Epithelial cell of prostate (primary cell): Measurements from ENCODE around the gene SLC45A3.
"Not testable (repeated sequence)": the region's sequence is repeated elsewhere in the genome, so short reads cannot be mapped to it uniquely, and the experiment has no call there.

Experiments used
- DNase-seq: peaks from one replicate; pipeline ENCODE4 v3.0.0-alpha.2; 2011; ENCODE audit warnings: low read depth, low spot score
- H3K27ac ChIP-seq: fragments of 450-650 bp; 2 replicates; pipeline ENCODE4 v1.5.1; 2017; ENCODE audit warnings: mild to moderate bottlenecking

The SLC45A3 gene, protein sequence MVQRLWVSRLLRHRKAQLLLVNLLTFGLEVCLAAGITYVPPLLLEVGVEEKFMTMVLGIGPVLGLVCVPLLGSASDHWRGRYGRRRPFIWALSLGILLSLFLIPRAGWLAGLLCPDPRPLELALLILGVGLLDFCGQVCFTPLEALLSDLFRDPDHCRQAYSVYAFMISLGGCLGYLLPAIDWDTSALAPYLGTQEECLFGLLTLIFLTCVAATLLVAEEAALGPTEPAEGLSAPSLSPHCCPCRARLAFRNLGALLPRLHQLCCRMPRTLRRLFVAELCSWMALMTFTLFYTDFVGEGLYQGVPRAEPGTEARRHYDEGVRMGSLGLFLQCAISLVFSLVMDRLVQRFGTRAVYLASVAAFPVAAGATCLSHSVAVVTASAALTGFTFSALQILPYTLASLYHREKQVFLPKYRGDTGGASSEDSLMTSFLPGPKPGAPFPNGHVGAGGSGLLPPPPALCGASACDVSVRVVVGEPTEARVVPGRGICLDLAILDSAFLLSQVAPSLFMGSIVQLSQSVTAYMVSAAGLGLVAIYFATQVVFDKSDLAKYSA

DNA sequence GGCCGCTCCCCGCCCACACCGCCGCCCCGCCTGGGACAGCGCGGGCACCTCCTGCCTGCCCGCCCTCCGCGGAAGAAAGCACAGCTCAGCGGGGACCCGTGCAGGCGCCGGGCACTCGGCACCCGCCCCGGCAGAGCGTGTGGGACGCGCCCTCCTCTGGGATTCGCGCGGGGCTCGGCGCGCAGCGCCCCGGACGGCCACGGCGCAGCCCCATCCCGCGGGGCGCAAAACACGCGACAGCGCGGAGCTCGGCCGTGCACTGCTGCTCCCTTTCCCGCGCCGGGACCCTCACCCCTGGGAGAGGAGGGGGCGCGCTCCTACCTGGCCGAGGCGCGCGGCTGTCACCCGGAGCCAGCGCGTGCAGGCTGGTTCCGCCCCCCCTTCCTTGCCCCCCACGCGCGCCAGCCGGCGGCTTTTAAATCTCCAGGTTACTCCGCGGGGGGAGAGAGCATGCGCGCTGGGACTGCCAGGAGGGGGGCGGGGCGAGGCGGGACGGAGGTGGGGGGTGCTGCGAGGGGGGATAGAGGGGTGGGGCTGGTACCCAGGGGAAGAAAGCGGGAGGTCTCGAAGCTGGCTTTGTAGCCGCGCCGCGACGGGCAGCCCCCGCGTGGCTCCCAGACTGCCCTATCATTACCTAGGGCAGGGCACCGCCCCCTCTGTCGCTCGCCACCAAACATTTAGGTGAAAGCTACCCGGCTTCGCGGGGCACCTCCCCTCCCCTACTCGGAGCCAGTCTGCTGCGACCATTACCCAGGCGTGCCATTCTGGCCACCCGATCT is at the start of gene SLC45A3:
SLC45A3 (minus strand) TSS at position 437 of the 779 bp plus-strand sequence. CDS start 15,853 bp downstream, outside the sequence.
- H3K27ac ChIP-seq: no peak within 1 kb of the TSS
- no peak for DNase-seq

DNA sequence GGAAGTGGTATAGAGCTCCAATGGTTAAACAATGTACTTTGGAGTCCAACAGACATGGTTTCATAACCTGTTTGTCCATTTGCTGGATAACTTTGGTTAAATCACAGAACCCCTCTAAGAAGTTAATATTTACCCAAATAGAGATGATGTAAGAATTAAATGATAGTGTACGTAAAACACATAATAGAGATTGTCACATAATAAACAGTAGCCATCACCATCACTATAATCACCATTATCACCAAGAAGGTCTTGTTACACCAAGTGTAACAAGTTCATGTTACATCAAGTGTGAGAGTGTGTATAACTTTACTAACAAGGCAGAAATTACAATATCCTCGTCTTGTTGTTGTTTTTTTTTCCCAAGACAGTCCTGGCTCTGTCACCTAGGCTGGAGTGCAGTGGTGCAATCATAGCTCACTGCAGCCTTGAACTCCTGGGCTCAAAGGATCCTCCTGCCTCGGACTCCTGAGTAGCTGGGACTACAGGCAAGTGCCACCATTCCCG is 46.4 kb upstream of the SLC45A3 start:
- DNase-seq: no peak
- no peak overlapping the region for H3K27ac ChIP-seq

DNA sequence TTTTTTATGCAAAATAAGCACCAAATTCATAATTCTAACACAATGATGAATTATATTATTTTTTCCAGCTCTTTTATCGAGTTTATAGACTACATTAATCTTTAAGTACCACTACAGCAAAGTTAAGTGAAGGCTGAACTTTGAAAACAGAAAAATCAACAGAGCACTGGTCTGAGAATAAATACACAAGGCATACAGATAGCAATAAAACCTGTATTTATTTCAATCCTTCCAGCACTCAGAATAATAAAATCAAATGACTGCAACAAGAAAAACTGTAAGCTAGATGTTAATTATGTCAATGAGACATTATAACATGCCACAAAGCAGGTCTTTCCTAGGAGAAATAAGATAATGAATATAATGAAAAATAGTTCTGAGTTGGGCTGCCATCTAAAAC is 45.2 kb upstream of the SLC45A3 start:
- no peak overlapping the region for H3K27ac ChIP-seq
- DNase-seq: no peak

DNA sequence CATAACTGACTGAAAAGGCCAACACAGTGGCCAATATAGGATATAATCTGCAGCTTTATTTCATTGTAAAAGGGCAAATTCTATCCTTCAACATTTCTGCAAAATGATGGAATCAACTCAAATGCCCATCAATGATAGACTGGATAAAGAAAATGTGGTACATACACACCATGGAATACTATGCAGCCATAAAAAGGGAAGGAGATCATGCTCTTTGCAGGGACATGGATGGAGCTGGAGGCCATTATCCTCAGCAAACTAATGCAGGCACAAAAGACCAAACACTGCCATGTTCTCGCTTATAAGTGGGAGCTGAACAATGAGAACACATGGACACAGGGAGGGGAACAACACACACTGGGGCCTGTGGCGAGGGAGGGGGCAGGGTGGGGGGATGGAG is 40.4 kb upstream of the SLC45A3 start:
- not testable (repeated sequence) for H3K27ac ChIP-seq, DNase-seq

DNA sequence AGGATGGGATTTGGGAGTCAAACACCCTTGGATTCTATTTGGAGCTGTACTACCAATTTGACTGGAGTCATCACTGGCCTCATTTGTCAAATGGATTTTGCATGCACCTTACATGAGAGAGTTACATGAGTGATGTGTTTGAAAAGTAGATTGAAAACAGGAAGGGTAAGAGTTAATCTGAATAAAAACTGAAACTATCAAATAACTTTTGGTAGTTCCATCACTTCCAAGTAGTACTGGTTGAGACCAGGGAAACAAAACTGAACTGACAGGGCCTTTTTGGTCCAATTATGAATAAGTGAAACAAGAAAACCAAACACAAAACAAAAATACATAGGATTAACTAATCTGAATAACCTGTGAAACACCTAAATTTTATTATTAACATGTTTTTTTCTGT is 39.5 kb upstream of the SLC45A3 start:
- DNase-seq: no peak

DNA sequence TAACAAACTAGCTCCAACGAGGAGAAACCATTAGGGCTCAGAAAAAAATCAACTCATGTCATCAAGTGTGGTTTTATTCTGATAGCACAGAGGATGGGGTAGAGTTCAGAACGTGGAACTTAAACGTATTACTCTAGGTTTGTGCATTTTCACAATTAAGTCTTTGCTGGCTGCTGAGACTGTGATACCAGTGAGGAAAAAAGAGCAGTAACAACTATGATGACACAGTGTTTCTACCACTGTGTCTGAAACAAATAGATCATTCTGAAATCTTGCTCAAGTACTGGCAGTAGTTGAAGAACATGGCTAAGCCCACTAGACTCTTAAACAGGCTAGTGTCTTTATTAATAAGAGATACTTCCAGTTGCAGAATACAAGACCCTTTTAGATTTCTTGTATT is 38.7 kb upstream of the SLC45A3 start:
- no peak for DNase-seq
- no peak overlapping the region for H3K27ac ChIP-seq

More for the DNA sequence above, 39.5 kb upstream of the SLC45A3 start:
- no peak overlapping the region for H3K27ac ChIP-seq

DNA sequence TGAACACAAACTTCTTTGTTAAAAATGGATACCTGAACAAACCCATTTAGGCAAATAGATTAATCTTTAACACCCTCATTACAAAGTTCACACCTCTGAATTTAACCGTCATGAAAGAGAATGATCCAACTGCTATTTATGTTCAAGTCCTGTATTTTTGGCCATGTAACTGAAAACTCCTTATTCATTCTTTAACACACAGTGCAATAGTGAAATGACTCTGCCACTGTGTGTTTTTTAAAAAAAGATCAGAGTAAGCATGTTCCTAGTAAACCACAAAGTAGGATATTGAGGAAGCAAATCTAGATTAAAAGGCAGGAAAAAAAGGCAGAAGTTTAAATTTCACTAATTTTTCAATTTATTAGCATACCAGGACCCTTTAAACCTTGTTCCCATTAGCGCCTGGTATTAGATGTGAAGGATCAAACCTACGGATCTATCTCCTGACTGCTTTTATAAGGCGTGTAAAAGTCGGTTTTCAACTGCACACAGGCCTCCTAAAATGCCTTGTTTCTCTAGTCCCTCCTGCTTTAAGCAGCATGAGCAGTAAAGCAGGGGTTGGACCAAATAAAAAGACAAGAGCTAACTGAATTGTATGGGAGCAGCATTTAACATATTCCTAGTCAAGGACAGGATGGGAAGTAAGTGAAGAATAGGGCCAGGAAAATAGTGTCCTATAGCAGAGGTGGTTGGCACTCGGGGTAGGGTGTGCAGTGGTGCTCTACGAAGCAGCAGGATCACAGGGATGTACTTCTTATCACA is 36.2 kb upstream of the SLC45A3 start:
- DNase-seq: no peak
- no peak overlapping the region for H3K27ac ChIP-seq

DNA sequence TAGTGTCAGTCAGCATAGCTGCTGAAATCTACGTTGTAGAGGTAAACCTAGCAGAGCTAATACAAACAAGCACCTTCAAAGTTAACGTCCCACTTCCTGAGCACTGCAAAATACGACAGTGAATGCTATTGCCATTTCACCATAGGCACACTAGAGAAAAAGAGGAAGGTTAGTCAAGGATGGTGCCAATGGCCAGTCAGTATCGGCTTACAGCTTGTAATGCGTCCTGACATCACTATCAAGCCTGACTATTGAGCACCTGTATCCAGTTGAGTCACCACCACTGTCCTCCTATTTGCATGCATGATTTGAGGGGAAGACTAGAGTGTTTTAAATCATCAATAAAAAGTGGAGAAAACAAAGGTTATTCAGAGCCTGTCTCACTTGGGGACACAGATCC is 35.3 kb upstream of the SLC45A3 start:
- H3K27ac ChIP-seq: no peak overlapping the region
- DNase-seq: no peak

DNA sequence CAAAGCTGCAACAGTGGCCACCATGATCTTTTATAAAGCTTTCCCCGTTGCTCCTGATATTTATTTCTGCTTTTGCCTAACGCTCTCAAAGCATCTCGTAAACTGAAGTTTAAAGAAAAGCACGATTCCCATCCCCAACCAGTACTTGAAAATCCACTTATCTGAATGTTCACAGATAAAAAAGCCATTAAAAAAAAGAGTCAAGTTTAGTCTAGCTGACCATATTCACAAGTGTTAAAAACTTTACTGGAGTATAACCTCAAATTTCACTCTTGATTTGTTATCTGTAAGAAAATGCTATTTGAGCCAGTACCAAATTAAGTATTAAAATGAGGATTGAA is 34.6 kb upstream of the SLC45A3 start:
- no peak overlapping the region for H3K27ac ChIP-seq
- DNase-seq: no peak

DNA sequence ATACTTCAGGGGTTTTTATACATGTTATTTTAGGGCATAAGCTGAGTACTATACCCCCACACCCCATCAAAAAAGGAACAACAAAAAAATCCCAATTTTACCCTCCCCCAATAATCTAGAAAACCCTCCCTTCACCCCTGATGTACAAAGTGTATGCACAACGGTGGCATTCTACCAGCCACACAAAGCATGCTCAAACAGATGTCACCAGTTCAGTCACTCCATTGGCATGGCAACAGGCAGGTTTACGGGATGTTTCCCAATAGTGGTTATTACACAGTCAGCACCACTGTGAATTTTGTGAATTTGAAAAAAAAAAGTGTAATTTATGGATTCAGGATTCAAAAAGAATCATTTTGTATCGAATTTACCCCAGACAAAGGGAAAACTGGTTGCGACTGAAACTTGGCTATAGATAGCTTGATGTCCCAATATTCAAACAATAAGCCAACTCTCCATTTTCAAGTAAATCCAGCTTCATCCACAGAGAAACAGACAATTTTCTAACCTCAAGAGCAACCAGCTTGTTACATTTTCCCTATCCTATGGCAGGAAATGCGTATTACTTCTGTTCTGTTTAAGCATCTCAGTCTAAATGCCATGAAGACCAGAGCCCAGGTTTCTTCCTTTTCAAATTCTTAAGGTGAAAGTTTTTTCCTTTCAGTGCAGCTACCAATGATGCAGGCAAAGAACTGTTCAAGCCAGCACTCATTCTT is 34.0 kb upstream of the SLC45A3 start:
- no peak for DNase-seq
- H3K27ac ChIP-seq: no peak overlapping the region

DNA sequence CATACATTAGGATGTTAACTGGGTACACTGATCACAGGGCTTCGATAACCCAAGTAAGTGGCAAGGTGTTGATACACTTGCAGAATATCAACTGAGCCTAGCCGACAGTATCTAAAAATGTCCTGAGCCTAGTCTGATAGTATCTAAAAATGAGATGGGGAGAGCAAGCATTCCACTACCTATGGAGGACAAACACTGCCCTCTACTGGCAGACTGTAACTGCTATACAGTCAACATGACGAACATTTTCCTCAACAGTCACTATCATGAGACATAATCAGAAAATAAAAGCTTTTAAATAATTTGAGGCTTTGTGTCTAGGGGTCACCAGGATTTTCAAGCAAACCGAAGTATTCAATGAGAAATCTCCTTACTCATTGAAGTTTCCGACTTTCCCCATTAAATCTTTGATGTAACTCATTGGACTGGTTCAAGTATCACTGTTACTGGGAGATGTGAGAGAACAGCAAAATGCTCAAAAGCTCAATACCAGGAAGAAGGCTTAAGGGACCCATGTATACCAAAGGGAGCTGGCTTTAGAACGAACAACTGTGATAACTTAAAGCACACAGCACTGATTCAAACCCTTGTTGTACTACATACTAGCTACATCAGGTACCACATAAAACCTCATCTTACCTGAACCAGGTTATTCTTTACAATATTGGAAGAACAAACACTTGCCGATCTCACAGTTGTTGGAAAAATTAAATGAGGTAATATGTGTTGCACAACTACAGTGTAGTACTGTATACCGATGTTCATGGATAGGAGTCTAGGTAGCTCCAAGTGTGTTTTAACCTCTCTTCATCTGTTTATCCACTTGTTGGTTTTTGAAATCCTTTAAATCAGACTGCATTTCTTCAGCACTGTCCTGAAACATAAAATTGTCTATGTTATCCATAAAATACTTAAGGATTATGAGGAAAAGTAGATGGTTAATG is 31.1 kb upstream of the SLC45A3 start:
- DNase-seq: peak; percentile 16
- H3K27ac ChIP-seq: no peak overlapping the region

DNA sequence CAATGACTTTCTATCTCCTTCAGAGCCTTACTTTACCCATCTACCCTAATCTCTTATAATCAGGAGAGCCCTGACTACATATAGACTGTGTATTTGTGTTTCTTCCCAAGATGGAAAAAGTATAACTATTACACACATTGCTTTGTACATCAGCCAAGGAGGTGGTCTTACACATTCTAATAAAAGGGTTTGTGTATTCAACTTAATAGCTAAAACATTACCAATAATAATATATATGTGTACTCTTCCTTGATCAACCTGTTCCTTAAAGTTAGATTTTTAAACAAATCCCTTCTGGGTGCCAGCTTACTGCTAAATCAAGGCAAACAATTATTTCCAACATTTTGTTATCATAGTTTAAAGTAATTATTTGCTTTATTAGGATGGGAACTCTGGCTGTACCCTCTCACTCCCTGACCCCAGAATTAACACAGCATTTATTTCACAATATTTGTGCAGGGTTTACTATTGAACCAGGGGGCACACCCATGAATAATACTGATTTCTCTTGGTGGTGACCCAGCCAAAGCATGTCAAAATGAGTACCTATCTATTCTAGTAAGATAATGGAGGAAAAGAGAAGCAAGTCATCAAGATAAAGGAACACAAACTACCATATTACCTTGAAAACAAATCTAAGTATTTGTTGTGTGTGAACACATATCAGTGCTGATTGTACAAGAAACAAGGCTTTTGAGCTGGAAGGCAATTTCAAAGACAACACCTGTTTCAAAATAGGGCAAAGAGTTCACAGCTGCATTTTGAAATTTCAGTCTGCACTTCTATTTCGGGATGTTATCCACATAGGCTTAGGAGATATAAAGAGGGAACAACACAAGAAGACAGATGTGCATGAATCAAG is 30.1 kb upstream of the SLC45A3 start:
- no peak overlapping the region for H3K27ac ChIP-seq
- no peak for DNase-seq

DNA sequence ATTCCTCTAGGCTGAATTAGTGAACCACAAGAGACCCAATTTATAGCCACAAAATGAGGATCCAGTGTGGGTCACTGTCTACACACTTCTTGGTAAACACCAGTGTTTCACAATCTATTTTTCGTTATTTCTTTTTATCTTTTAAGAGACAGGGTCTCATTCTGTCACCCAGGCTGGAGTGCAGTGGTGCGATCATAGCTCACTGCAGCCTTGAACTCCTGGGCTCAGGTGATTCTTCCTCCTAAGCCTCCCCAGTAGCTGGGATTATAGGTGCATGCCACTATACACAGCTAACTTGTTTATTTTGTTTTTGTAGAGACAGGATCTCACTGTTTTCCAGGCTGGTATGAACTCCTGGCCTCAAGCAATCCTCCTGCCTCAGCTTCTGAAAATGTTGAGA is 29.3 kb upstream of the SLC45A3 start:
- H3K27ac ChIP-seq: no peak overlapping the region
- no peak for DNase-seq

DNA sequence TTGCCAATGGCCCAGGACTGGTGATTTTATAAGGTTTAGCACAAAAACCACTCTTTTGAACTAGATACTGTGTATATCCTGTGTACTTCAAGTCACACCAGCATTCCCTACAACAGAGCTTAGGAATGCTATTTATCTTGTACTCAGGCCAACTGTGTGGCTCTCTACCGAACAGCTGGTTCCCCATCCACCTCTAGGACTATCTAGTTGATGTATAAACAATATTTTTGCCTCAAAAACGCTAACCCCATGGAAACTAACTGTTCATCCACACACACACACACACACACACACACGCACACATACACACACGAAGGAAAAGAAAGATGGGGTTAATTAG is 28.7 kb upstream of the SLC45A3 start:
- H3K27ac ChIP-seq: no peak overlapping the region
- DNase-seq: no peak

DNA sequence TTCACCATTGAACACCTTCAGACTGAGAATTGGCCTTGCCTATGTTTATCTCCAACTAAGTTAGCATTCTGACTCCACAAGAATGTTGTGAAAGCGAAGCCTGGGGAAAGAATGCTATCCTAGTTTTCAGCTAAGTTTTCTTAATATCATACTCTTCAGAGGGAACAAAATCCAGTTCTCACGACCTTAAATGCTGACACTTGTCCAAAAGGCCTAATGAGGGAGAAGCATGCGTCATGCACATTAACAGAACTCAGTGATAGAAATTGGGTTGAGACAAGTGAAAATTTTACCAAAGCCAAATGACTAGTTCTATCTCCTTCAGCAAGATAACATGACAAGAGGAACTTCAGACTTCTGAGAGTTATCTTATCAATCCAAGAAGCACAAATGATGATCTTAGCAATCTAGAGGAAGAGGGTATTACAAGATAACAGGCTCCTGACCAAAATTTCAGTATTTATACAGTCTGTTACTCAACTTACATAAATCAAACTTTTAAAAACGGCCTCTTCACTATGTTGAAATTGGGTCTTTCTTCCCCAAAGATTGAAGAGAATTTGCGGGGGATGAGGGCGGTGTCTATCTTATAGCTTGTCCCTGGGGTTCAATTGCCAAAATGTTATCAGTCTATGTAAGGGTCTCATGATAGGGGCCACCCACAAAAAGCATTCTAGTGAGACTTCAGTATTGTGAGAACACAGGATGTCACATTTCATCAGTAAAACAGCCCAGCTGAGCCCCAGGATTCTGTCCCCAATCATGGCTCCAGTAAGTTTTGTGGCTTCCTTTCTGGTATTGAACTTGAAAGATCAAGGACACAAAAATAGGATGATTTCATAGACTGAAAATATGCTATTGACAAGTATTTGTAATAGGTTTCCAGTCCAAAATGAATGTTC is 26.5 kb upstream of the SLC45A3 start:
- no peak for DNase-seq
- no peak overlapping the region for H3K27ac ChIP-seq

DNA sequence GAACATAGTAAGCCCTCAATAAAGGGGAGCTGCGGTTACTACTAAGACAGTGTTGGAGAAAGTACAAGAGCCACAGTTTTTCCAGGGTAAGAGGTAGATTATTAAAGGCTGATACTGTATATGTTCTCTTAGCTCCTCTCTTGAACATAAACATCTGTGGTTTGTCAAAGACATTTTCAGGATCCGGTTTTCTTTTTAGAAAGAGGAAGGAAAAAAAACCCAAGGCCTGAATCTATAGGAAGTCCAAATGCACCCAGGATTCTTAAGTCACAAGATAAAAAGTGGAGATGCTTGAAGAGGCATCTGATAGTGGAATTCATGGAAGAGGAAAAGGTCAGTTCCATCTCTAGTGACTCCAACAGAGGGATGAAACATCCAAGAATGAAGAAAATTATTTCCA is 24.6 kb upstream of the SLC45A3 start:
- DNase-seq: no peak
- H3K27ac ChIP-seq: no peak overlapping the region

DNA sequence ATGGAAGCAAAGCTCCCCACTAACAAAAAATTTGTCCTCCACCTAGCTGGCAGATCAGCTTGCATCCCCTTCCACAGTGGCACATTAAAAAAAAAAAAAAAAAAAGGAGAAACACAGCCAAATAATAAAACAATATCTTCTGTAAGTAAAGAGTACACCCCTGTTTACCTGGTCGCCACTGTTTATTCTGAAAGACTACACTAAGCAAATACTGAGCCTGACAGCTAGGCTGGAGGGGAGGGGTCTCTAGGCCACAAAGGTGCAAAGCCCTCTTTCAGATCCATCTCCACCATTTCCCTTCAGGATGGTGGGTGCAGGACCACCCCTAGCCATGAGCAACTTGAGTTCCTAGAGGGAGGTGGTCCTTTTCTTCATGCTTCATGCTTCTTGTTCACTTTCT is 22.8 kb upstream of the SLC45A3 start:
- H3K27ac ChIP-seq: no peak overlapping the region

More for the DNA sequence above, 22.8 kb upstream of the SLC45A3 start:
- no peak for DNase-seq
